PC-3 (cell line): Measurements from ENCODE around the gene TENT5C. TPM values are rescaled to one million over a fixed set of nuclear protein-coding genes. Genes with fewer than 3 reads are reported as not detected.

Experiments used
- ATAC-seq: fragments of 200-7000 bp; cut with Tn5 transposase; 2 replicates; pipeline ENCODE4 v1.9.1; 2020; ENCODE audit warnings: mild to moderate bottlenecking, moderate library complexity
- BruUV-seq: library from RNA; stranded (reverse); fragments of 400-500 nt; replicated peaks from 2 replicates; lab custom pipeline; 2021; lab: Mats Ljungman, UMichigan
- CTCF ChIA-PET: fragments of 300-600 bp; sonication (Branson Sonifier 250); formaldehyde crosslinking; loops from one replicate; lab custom pipeline; 2022; ENCODE audit warnings: antibody characterized with exemption; lab: Charles Lee
- POLR2A ChIA-PET: fragments of 300-600 bp; sonication (Branson Sonifier 250); formaldehyde crosslinking; loops from one replicate; lab custom pipeline; 2022; ENCODE audit warnings: antibody characterized with exemption; ENCODE audit not compliant: unreplicated experiment; lab: Charles Lee
- DNase-seq: peaks from one replicate; pipeline ENCODE4 v3.0.0-alpha.2; 2015
- H2AFZ ChIP-seq: fragments of 300-600 bp; sonication (generic); 2 replicates; pipeline ENCODE4 v1.6.0; 2016; ENCODE audit warnings: antibody characterized with exemption, low read length
- H3F3A ChIP-seq: fragments of 300-600 bp; sonication (generic); one replicate; pipeline ENCODE4 v1.6.0; 2017; ENCODE audit warnings: antibody characterized with exemption, low read length, control low read depth, mild to moderate bottlenecking; ENCODE audit not compliant: unreplicated experiment
- H3K27ac ChIP-seq: fragments of 300-600 bp; sonication (generic); 2 replicates; pipeline ENCODE4 v1.5.1; 2016; ENCODE audit warnings: mild to moderate bottlenecking, low read length
- H3K27me3 ChIP-seq: fragments of 300-600 bp; sonication (generic); 2 replicates; pipeline ENCODE4 v1.6.1; 2016; ENCODE audit warnings: low read length, mixed read lengths
- H3K36me3 ChIP-seq: fragments of 300-600 bp; sonication (generic); 2 replicates; pipeline ENCODE4 v1.6.1; 2016; ENCODE audit warnings: low read depth, mixed run types, low read length, mixed read lengths
- H3K4me1 ChIP-seq: fragments of 300-600 bp; sonication (generic); 2 replicates; pipeline ENCODE4 v1.5.1; 2016; ENCODE audit warnings: low read length; ENCODE audit not compliant: insufficient read depth
- H3K4me2 ChIP-seq: fragments of 300-600 bp; sonication (generic); 2 replicates; pipeline ENCODE4 v1.6.0; 2016; ENCODE audit warnings: low read length
- H3K4me3 ChIP-seq: fragments of 300-600 bp; sonication (generic); 2 replicates; pipeline ENCODE4 v1.5.1; 2016; ENCODE audit warnings: mild to moderate bottlenecking, low read length, mixed read lengths
- H3K79me2 ChIP-seq: fragments of 300-600 bp; sonication (generic); 2 replicates; pipeline ENCODE4 v1.6.1; 2017; ENCODE audit warnings: low read length, mixed read lengths
- H3K9ac ChIP-seq: fragments of 300-600 bp; sonication (generic); 2 replicates; pipeline ENCODE4 v1.6.0; 2016; ENCODE audit warnings: mild to moderate bottlenecking, low read length
- H3K9me2 ChIP-seq: fragments of 300-600 bp; sonication (generic); replicated peaks from 2 replicates; pipeline ENCODE4 v1.6.1; 2016; ENCODE audit warnings: mixed run types, low read length, mixed read lengths
- H3K9me3 ChIP-seq: fragments of 300-600 bp; sonication (generic); 2 replicates; pipeline ENCODE4 v1.6.1; 2016; ENCODE audit warnings: low read length, mixed read lengths
- H4K20me1 ChIP-seq: fragments of 300-600 bp; sonication (generic); 2 replicates; pipeline ENCODE4 v1.6.1; 2016; ENCODE audit warnings: low read length, mixed read lengths
- CTCF ChIP-seq: fragments of 300-600 bp; sonication (generic); conservative IDR thresholded peaks from 2 replicates; pipeline ENCODE4 v1.5.1; 2017; ENCODE audit warnings: antibody characterized with exemption, low read depth, mild to moderate bottlenecking, low read length
- EZH2 ChIP-seq: fragments of 300-600 bp; sonication (generic); IDR thresholded peaks from one replicate; pipeline ENCODE4 v1.6.1; 2017; ENCODE audit warnings: antibody characterized with exemption, mild to moderate bottlenecking, low read length; ENCODE audit not compliant: unreplicated experiment
- EZH2phosphoT487 ChIP-seq: fragments of 300-600 bp; sonication (generic); IDR thresholded peaks from 2 replicates; pipeline ENCODE4 v1.6.1; 2018; ENCODE audit warnings: mild to moderate bottlenecking, antibody characterized with exemption, low read length, borderline replicate concordance
- intact Hi-C: fragments of 100-400 bp; cut with micrococcal nuclease; formaldehyde crosslinking; loops from 2 replicates; pipeline ENCODE4 v1.9.0; 2023
- total RNA-seq: library from RNA; depleted of rRNA; stranded (reverse); fragments of >200 nt; gene quantifications from 2 replicates; pipeline ENCODE4 v1.2.3, GENCODE V29; 2014

Gene TENT5C
- total RNA-seq, 1 experiment from 2014 or later, result 2.4 TPM

DNA sequence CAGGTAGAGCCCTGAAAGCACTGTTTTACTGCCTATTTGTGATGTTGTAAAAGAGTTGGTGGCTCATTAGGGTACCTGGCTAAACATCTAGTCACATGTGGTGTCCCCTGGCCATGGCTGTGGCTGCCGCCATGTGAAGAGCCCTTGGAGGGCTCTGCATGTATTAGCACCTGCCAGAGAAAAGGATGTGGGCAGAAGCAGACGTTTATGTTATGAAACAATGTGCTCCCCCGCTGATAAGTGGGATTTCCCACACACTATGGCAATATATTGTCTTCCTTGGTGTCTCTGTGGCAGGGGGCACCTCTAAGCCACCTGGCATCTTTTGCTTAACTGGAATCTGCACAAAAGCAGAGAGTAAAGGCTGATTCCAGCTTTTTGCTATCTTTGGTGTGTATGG is 9.6 kb downstream of the TENT5C start:
- Histone ChIP-seq H3K4me2 (no peak overlapping the region), H3K27me3 (no peaks in the 10 kb centered on the region), H3K36me3 (no peaks in the 10 kb centered on the region), H4K20me1 (no peaks in the 10 kb centered on the region), H2AFZ (no peak overlapping the region), H3K4me1 (peaks cover 14% of the 10 kb centered on the region), H3K9me3 (no peaks in the 10 kb centered on the region), H3K4me3 (no peak overlapping the region), H3K9ac (no peak overlapping the region), H3K79me2 (no peaks in the 10 kb centered on the region), H3K27ac (no peak overlapping the region), H3K9me2 (no peaks in the 10 kb centered on the region), H3F3A (no peaks in the 10 kb centered on the region)
- DNase-seq, result no peak
- no peak for ATAC-seq
- POLR2A ChIA-PET, result no interaction called here
- no TSS peak for BruUV-seq
- TF ChIP-seq EZH2phosphoT487, result no peak
- TF ChIP-seq CTCF, result no peak
- no peak for TF ChIP-seq EZH2
- CTCF ChIA-PET, result no interaction called here
- intact Hi-C loops, result no loop called here

- H3K4me3 ChIP-seq, result no peak overlapping the region
- DNase-seq, result no peak
- H2AFZ ChIP-seq, result no peak overlapping the region
- no peaks in the 10 kb centered on the region for H3F3A ChIP-seq
- no peak overlapping the region for H3K4me2 ChIP-seq
- H3K27me3 ChIP-seq, result no peaks in the 10 kb centered on the region
- POLR2A ChIA-PET, result interaction anchor here (0.6 kb wide), 1 partner anchor 1753 kb away, joined by 3 read pairs; no protein-coding TSS in a partner anchor
- no peaks in the 10 kb centered on the region for H3K9me3 ChIP-seq
- H4K20me1 ChIP-seq, result no peaks in the 10 kb centered on the region
- H3K79me2 ChIP-seq, result no peaks in the 10 kb centered on the region
- intact Hi-C loops, result no loop called here
- no peaks in the 10 kb centered on the region for H3K36me3 ChIP-seq
- CTCF ChIA-PET, result no interaction called here
- no TSS peak for BruUV-seq
- H3K4me1 ChIP-seq, result peaks cover 14% of the 10 kb centered on the region
- H3K27ac ChIP-seq, result no peak overlapping the region
- no peak overlapping the region for H3K9ac ChIP-seq
- TF ChIP-seq CTCF (no peak), EZH2 (no peak), EZH2phosphoT487 (no peak)
- no peak for ATAC-seq
- no peaks in the 10 kb centered on the region for H3K9me2 ChIP-seq
These were observed 10.5 kb downstream of the TENT5C start for GRCh38 chr1:117616356-117616755.

- H3K9ac ChIP-seq, result no peak overlapping the region
- H3K4me3 ChIP-seq, result no peak overlapping the region
- POLR2A ChIA-PET, result interaction anchor here (0.6 kb wide), 1 partner anchor 1752 kb away, joined by 3 read pairs; no protein-coding TSS in a partner anchor
- no peaks in the 10 kb centered on the region for H3K27me3 ChIP-seq
- intact Hi-C loops, result no loop called here
- no peaks in the 10 kb centered on the region for H3K9me3 ChIP-seq
- no peaks in the 10 kb centered on the region for H4K20me1 ChIP-seq
- CTCF ChIA-PET, result no interaction called here
- TF ChIP-seq CTCF (no peak), EZH2 (no peak), EZH2phosphoT487 (no peak)
- no peaks in the 10 kb centered on the region for H3F3A ChIP-seq
- BruUV-seq, result no TSS peak
- no peak overlapping the region for H3K4me2 ChIP-seq
- no peaks in the 10 kb centered on the region for H3K9me2 ChIP-seq
- H3K79me2 ChIP-seq, result no peaks in the 10 kb centered on the region
- no peaks in the 10 kb centered on the region for H3K36me3 ChIP-seq
- H3K27ac ChIP-seq, result no peak overlapping the region
- DNase-seq (no peak), ATAC-seq (no peak)
- peaks cover 14% of the 10 kb centered on the region for H3K4me1 ChIP-seq
- H2AFZ ChIP-seq, result no peak overlapping the region
These were observed 11.1 kb downstream of the TENT5C start for GRCh38 chr1:117616967-117617366.
